WTC11 (cell line): ENCODE measurements around the gene SKP2. TPM values are rescaled to one million over a fixed set of nuclear protein-coding genes. Genes with fewer than 3 reads are reported as not detected.
"Not testable (repeated sequence)": the region's sequence is repeated elsewhere in the genome, so short reads cannot be mapped to it uniquely, and the experiment has no call there.

Experiments used
- ATAC-seq: fragments of 200-7000 bp; cut with Tn5 transposase; 2 replicates; pipeline ENCODE4 v1.10.0; 2021; ENCODE audit warnings: mild to moderate bottlenecking, moderate library complexity
- CTCF ChIA-PET: fragments of 300-600 bp; sonication (Branson Sonifier 250); formaldehyde crosslinking; loops from one replicate; lab custom pipeline; 2021; ENCODE audit warnings: antibody characterized with exemption; lab: Charles Lee
- POLR2A ChIA-PET: fragments of 350-600 bp; sonication (Branson Sonifier 250); formaldehyde crosslinking; loops from one replicate; lab custom pipeline; 2021; ENCODE audit warnings: antibody characterized with exemption; lab: Charles Lee
- DNase-seq: peaks from one replicate; pipeline ENCODE4 v3.0.0; 2021; ENCODE audit warnings: low spot score
- H3K27ac Mint-ChIP-seq: 2 replicates; pipeline ENCODE4 v1.8.0; 2021; ENCODE audit warnings: mixed read lengths
- H3K27me3 Mint-ChIP-seq: 2 replicates; pipeline ENCODE4 v1.8.0; 2021; ENCODE audit warnings: low read depth, mild to moderate bottlenecking, moderate library complexity, mixed read lengths
- H3K36me3 Mint-ChIP-seq: 2 replicates; pipeline ENCODE4 v1.8.0; 2021; ENCODE audit warnings: mixed read lengths
- H3K4me1 Mint-ChIP-seq: 2 replicates; pipeline ENCODE4 v1.8.0; 2022; ENCODE audit warnings: mixed read lengths
- H3K4me3 Mint-ChIP-seq: 2 replicates; pipeline ENCODE4 v1.8.0; 2021; ENCODE audit warnings: mild to moderate bottlenecking, moderate library complexity, mixed read lengths
- H3K9me3 Mint-ChIP-seq: 2 replicates; pipeline ENCODE4 v1.8.0; 2021; ENCODE audit warnings: mixed read lengths
- CREB1 ChIP-seq: sonication (generic); formaldehyde crosslinking; IDR thresholded peaks from 2 replicates; pipeline ENCODE4 v1.8.0; 2023; ENCODE audit warnings: mild to moderate bottlenecking, missing genetic modification reagents
- CREM ChIP-seq: sonication (generic); formaldehyde crosslinking; IDR thresholded peaks from 2 replicates; pipeline ENCODE4 v1.8.1; 2022; ENCODE audit warnings: mild to moderate bottlenecking, missing genetic modification reagents, moderate library complexity
- ETV6 ChIP-seq: sonication (generic); formaldehyde crosslinking; IDR thresholded peaks from 2 replicates; pipeline ENCODE4 v1.8.1; 2022; ENCODE audit warnings: mild to moderate bottlenecking, missing genetic modification reagents
- FOXJ3 ChIP-seq: sonication (generic); formaldehyde crosslinking; IDR thresholded peaks from 2 replicates; pipeline ENCODE4 v1.9.0; 2021; ENCODE audit warnings: missing genetic modification reagents, mild to moderate bottlenecking, borderline replicate concordance
- IRF2 ChIP-seq: sonication (generic); formaldehyde crosslinking; IDR thresholded peaks from 2 replicates; pipeline ENCODE4 v1.8.0; 2022; ENCODE audit warnings: low read depth, missing genetic modification reagents, borderline replicate concordance
- NFE2L1 ChIP-seq: sonication (generic); formaldehyde crosslinking; IDR thresholded peaks from 2 replicates; pipeline ENCODE4 v1.8.1; 2023; ENCODE audit warnings: missing genetic modification reagents
- NR1H2 ChIP-seq: sonication (generic); formaldehyde crosslinking; IDR thresholded peaks from 2 replicates; pipeline ENCODE4 v1.9.0; 2021; ENCODE audit warnings: mild to moderate bottlenecking, moderate library complexity, missing genetic modification reagents
- NR2C2 ChIP-seq: sonication (generic); formaldehyde crosslinking; IDR thresholded peaks from 2 replicates; pipeline ENCODE4 v1.8.0; 2022; ENCODE audit warnings: mild to moderate bottlenecking, missing genetic modification reagents
- OVOL2 ChIP-seq: fragments of 250-450 bp; sonication (Bioruptor Pico); IDR thresholded peaks from 2 replicates; pipeline ENCODE4 v1.9.0; 2021; ENCODE audit warnings: mild to moderate bottlenecking, borderline replicate concordance
- TCF7 ChIP-seq: sonication (generic); formaldehyde crosslinking; IDR thresholded peaks from 2 replicates; pipeline ENCODE4 v1.8.0; 2022; ENCODE audit warnings: mild to moderate bottlenecking, low read depth, missing genetic modification reagents, moderate library complexity
- ZNF219 ChIP-seq: sonication (generic); formaldehyde crosslinking; IDR thresholded peaks from 2 replicates; pipeline ENCODE4 v1.8.0; 2023; ENCODE audit warnings: missing genetic modification reagents, mild to moderate bottlenecking, borderline replicate concordance
- ZNF263 ChIP-seq: sonication (generic); formaldehyde crosslinking; IDR thresholded peaks from 2 replicates; pipeline ENCODE4 v1.8.1; 2022; ENCODE audit warnings: low read depth, mild to moderate bottlenecking, moderate library complexity, missing genetic modification reagents
- ZNF671 ChIP-seq: fragments of 250-450 bp; sonication (Bioruptor Pico); IDR thresholded peaks from 2 replicates; pipeline ENCODE4 v1.8.0; 2021; ENCODE audit warnings: mild to moderate bottlenecking
- total RNA-seq: library from RNA; stranded (reverse); gene quantifications from 3 replicates; pipeline ENCODE4 v1.2.3, GENCODE V29; 2021
- TF ChIP-seq, protein P1 (sequence below): sonication (generic); formaldehyde crosslinking; IDR thresholded peaks from 2 replicates; pipeline ENCODE4 v1.8.1; 2023; ENCODE audit warnings: mild to moderate bottlenecking, missing genetic modification reagents, borderline replicate concordance
- TF ChIP-seq, protein P2 (sequence below): sonication (generic); formaldehyde crosslinking; IDR thresholded peaks from 2 replicates; pipeline ENCODE4 v1.8.0; 2022; ENCODE audit warnings: mild to moderate bottlenecking, missing genetic modification reagents
- TF ChIP-seq, protein P3 (sequence below): sonication (generic); formaldehyde crosslinking; IDR thresholded peaks from 2 replicates; pipeline ENCODE4 v1.8.0; 2022; ENCODE audit warnings: missing genetic modification reagents
- TF ChIP-seq, protein P4 (sequence below): sonication (generic); formaldehyde crosslinking; conservative IDR thresholded peaks from 2 replicates; pipeline ENCODE4 v1.8.1; 2022; ENCODE audit warnings: mild to moderate bottlenecking, missing genetic modification reagents
- TF ChIP-seq, protein P5 (sequence below): sonication (generic); formaldehyde crosslinking; IDR thresholded peaks from 2 replicates; pipeline ENCODE4 v1.8.1; 2023; ENCODE audit warnings: mild to moderate bottlenecking, missing genetic modification reagents

The SKP2 gene
- total RNA-seq, 1 experiment from 2014 or later = 68.0 TPM

DNA sequence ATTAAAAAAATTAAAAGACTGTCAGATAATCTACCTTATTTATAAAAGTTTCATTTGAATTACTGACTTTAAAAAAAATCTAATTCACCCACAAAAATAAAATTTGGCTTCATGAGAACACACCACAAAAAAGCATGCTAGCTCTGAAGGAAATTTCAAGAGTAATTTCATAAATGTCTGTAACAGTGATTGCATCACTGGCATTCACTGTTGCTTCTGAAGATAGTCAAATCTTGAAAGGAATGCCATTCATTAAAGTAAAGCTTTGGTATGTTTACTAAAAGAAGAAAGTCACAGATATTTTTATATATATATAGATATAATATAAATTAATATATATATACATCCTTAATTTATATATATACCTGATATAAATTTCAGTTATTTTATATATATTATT is 46.4 kb downstream of the SKP2 start:
- POLR2A ChIA-PET = interaction anchor here (0.6 kb wide), 1 partner anchor 524 kb away, joined by 7 read pairs; no protein-coding TSS in a partner anchor

DNA sequence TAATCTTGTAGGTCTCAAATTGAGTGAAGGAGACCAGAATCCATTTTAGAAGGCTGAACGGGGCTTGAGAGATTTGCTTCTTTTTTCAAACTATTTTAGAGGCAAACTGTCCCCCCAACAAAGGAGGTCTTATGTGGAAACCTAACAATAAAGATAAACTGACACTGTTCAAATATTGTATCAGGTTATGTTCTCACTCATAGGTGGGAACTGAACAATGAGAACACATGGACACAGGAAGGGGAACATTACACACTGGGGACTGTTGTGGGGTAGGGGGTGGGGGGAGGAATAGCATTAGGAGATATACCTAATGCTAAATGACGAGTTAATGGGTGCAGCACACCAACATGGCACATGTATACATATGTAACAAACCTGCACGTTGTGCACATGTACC is 46.9 kb downstream of the SKP2 start:
- DNase-seq, CTCF ChIA-PET, H3K36me3 Mint-ChIP-seq, H3K4me3 Mint-ChIP-seq, H3K4me1 Mint-ChIP-seq, H3K9me3 Mint-ChIP-seq, H3K27me3 Mint-ChIP-seq, POLR2A ChIA-PET, H3K27ac Mint-ChIP-seq, ATAC-seq: not testable (repeated sequence)

More for the DNA sequence above, 46.4 kb downstream of the SKP2 start:
- TF ChIP-seq, protein P1, sequence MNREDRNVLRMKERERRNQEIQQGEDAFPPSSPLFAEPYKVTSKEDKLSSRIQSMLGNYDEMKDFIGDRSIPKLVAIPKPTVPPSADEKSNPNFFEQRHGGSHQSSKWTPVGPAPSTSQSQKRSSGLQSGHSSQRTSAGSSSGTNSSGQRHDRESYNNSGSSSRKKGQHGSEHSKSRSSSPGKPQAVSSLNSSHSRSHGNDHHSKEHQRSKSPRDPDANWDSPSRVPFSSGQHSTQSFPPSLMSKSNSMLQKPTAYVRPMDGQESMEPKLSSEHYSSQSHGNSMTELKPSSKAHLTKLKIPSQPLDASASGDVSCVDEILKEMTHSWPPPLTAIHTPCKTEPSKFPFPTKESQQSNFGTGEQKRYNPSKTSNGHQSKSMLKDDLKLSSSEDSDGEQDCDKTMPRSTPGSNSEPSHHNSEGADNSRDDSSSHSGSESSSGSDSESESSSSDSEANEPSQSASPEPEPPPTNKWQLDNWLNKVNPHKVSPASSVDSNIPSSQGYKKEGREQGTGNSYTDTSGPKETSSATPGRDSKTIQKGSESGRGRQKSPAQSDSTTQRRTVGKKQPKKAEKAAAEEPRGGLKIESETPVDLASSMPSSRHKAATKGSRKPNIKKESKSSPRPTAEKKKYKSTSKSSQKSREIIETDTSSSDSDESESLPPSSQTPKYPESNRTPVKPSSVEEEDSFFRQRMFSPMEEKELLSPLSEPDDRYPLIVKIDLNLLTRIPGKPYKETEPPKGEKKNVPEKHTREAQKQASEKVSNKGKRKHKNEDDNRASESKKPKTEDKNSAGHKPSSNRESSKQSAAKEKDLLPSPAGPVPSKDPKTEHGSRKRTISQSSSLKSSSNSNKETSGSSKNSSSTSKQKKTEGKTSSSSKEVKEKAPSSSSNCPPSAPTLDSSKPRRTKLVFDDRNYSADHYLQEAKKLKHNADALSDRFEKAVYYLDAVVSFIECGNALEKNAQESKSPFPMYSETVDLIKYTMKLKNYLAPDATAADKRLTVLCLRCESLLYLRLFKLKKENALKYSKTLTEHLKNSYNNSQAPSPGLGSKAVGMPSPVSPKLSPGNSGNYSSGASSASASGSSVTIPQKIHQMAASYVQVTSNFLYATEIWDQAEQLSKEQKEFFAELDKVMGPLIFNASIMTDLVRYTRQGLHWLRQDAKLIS (CRISPR knock-in tag) = no peak
- TF ChIP-seq NR2C2 (CRISPR knock-in tag) (no peak), ZNF263 (no peak)
- TF ChIP-seq, protein P2, sequence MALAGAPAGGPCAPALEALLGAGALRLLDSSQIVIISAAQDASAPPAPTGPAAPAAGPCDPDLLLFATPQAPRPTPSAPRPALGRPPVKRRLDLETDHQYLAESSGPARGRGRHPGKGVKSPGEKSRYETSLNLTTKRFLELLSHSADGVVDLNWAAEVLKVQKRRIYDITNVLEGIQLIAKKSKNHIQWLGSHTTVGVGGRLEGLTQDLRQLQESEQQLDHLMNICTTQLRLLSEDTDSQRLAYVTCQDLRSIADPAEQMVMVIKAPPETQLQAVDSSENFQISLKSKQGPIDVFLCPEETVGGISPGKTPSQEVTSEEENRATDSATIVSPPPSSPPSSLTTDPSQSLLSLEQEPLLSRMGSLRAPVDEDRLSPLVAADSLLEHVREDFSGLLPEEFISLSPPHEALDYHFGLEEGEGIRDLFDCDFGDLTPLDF (CRISPR knock-in tag) = no peak
- TF ChIP-seq, all 79 proteins: peak for 0
- Mint-ChIP-seq H3K27ac (no peak overlapping the region), H3K4me1 (no peaks in the 10 kb centered on the region), H3K9me3 (no peaks in the 10 kb centered on the region), H3K36me3 (peaks cover 7% of the 10 kb centered on the region), H3K4me3 (no peak overlapping the region), H3K27me3 (no peaks in the 10 kb centered on the region)
- DNase-seq (no peak), ATAC-seq (no peak)
- CTCF ChIA-PET = no interaction called here

DNA sequence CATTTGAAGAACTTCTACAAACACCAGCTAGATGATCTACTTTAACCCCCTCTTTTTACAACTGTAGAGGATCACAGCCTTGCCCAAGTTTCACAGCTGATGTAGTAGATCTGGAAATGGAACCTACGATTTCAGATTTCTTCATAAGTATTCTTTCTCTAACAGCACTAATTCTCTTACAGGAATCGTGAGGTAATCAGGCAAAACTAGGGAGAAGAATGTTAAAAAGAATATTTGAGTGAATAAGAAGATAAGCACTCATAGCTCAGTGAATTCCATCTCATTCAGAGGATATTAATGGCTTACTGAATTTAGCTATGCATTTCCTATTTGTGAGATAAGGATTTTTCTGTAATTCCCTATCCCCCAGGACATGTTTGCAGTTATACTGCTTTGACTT is 47.7 kb downstream of the SKP2 start:
- TF ChIP-seq TCF7 (CRISPR knock-in tag) = no peak
- TF ChIP-seq FOXJ3 = no peak
- no peak for TF ChIP-seq CREB1 (CRISPR knock-in tag)
- TF ChIP-seq, protein P3, sequence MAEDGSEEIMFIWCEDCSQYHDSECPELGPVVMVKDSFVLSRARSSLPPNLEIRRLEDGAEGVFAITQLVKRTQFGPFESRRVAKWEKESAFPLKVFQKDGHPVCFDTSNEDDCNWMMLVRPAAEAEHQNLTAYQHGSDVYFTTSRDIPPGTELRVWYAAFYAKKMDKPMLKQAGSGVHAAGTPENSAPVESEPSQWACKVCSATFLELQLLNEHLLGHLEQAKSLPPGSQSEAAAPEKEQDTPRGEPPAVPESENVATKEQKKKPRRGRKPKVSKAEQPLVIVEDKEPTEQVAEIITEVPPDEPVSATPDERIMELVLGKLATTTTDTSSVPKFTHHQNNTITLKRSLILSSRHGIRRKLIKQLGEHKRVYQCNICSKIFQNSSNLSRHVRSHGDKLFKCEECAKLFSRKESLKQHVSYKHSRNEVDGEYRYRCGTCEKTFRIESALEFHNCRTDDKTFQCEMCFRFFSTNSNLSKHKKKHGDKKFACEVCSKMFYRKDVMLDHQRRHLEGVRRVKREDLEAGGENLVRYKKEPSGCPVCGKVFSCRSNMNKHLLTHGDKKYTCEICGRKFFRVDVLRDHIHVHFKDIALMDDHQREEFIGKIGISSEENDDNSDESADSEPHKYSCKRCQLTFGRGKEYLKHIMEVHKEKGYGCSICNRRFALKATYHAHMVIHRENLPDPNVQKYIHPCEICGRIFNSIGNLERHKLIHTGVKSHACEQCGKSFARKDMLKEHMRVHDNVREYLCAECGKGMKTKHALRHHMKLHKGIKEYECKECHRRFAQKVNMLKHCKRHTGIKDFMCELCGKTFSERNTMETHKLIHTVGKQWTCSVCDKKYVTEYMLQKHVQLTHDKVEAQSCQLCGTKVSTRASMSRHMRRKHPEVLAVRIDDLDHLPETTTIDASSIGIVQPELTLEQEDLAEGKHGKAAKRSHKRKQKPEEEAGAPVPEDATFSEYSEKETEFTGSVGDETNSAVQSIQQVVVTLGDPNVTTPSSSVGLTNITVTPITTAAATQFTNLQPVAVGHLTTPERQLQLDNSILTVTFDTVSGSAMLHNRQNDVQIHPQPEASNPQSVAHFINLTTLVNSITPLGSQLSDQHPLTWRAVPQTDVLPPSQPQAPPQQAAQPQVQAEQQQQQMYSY = no peak
- TF ChIP-seq, protein P4, sequence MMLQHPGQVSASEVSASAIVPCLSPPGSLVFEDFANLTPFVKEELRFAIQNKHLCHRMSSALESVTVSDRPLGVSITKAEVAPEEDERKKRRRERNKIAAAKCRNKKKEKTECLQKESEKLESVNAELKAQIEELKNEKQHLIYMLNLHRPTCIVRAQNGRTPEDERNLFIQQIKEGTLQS (CRISPR knock-in tag) = no peak
- no peak for TF ChIP-seq ETV6
- no peak for TF ChIP-seq ZNF671 (CRISPR knock-in tag)
- TF ChIP-seq, protein P1 (CRISPR knock-in tag) = no peak
- no peak for TF ChIP-seq NR1H2 (CRISPR knock-in tag)
- no peak for TF ChIP-seq ZNF219 (CRISPR knock-in tag)
- TF ChIP-seq NFE2L1 (CRISPR knock-in tag) = no peak
- TF ChIP-seq, protein P5, sequence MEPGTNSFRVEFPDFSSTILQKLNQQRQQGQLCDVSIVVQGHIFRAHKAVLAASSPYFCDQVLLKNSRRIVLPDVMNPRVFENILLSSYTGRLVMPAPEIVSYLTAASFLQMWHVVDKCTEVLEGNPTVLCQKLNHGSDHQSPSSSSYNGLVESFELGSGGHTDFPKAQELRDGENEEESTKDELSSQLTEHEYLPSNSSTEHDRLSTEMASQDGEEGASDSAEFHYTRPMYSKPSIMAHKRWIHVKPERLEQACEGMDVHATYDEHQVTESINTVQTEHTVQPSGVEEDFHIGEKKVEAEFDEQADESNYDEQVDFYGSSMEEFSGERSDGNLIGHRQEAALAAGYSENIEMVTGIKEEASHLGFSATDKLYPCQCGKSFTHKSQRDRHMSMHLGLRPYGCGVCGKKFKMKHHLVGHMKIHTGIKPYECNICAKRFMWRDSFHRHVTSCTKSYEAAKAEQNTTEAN (CRISPR knock-in tag) = no peak
- no peak for TF ChIP-seq CREM (CRISPR knock-in tag)
- no peak for TF ChIP-seq IRF2 (CRISPR knock-in tag)
- no peak for TF ChIP-seq OVOL2 (CRISPR knock-in tag)
- Mint-ChIP-seq H3K27ac (no peak overlapping the region), H3K9me3 (no peaks in the 10 kb centered on the region), H3K36me3 (peaks cover 7% of the 10 kb centered on the region), H3K27me3 (no peaks in the 10 kb centered on the region), H3K4me1 (no peaks in the 10 kb centered on the region), H3K4me3 (no peak overlapping the region)
- ChIA-PET POLR2A (no interaction called here), CTCF (no interaction called here)
- ATAC-seq = no peak
- no peak for DNase-seq
